Progenitor cell of endocrine pancreas (in vitro differentiated cells): Measurements from ENCODE around the gene ASS1. TPM values are rescaled to one million over a fixed set of nuclear protein-coding genes. Genes with fewer than 3 reads are reported as not detected.

ENCODE experiments used
- DNase-seq: peaks from one replicate; pipeline ENCODE4 v3.0.0; 2021; ENCODE audit warnings: low spot score; ENCODE audit not compliant: unreplicated experiment
- H3K27ac Mint-ChIP-seq: 2 replicates; pipeline ENCODE4 v1.8.0; 2021; ENCODE audit warnings: mild to moderate bottlenecking, moderate library complexity, mixed read lengths
- H3K27me3 Mint-ChIP-seq: 2 replicates; pipeline ENCODE4 v1.8.0; 2021; ENCODE audit warnings: mixed read lengths
- H3K36me3 Mint-ChIP-seq: 2 replicates; pipeline ENCODE4 v1.8.0; 2022; ENCODE audit warnings: mixed read lengths; ENCODE audit not compliant: insufficient read depth
- H3K4me1 Mint-ChIP-seq: 2 replicates; pipeline ENCODE4 v1.8.0; 2021; ENCODE audit warnings: low read depth, mixed read lengths
- H3K4me3 Mint-ChIP-seq: 2 replicates; pipeline ENCODE4 v1.8.0; 2021; ENCODE audit warnings: low read depth, mild to moderate bottlenecking, moderate library complexity, mixed read lengths
- H3K9me3 Mint-ChIP-seq: 2 replicates; pipeline ENCODE4 v1.8.0; 2021; ENCODE audit warnings: low read depth, mixed read lengths
- CTCF ChIP-seq: fragments of 200-600 bp; sonication (generic); IDR thresholded peaks from one replicate; pipeline ENCODE4 v1.5.0; 2021; ENCODE audit warnings: antibody characterized with exemption, mild to moderate bottlenecking; ENCODE audit not compliant: unreplicated experiment
- total RNA-seq: library from RNA; stranded (reverse); gene quantifications from 2 replicates; pipeline ENCODE4 v1.2.1, GENCODE V29; 2021

Gene ASS1
- total RNA-seq, 1 donor from 2014 or later, result 6.5 TPM

GRCh38 chr9:130508218-130508617 lies 63.5 kb downstream of the ASS1 start:
- H3K4me1 Mint-ChIP-seq, result no peaks in the 10 kb centered on the region
- H3K27me3 Mint-ChIP-seq, result peaks cover 3% of the 10 kb centered on the region
- DNase-seq, result no peak
- H3K4me3 Mint-ChIP-seq, result no peak overlapping the region
- no peak overlapping the region for H3K27ac Mint-ChIP-seq
- no peak for TF ChIP-seq CTCF
- no peaks in the 10 kb centered on the region for H3K9me3 Mint-ChIP-seq
- H3K36me3 Mint-ChIP-seq, result no peaks in the 10 kb centered on the region

- Mint-ChIP-seq H3K36me3 (no peaks in the 10 kb centered on the region), H3K27me3 (peaks cover 3% of the 10 kb centered on the region), H3K4me3 (no peak overlapping the region), H3K4me1 (no peaks in the 10 kb centered on the region), H3K27ac (no peak overlapping the region), H3K9me3 (no peaks in the 10 kb centered on the region)
- TF ChIP-seq CTCF, result no peak
- no peak for DNase-seq
These were observed 67.4 kb downstream of the ASS1 start for GRCh38 chr9:130512199-130512598.

GRCh38 chr9:130513078-130513477 lies 68.3 kb downstream of the ASS1 start:
- Mint-ChIP-seq H3K36me3 (no peaks in the 10 kb centered on the region), H3K9me3 (no peaks in the 10 kb centered on the region), H3K4me3 (no peak overlapping the region), H3K27ac (peak overlapping the region; percentile 35), H3K4me1 (no peaks in the 10 kb centered on the region), H3K27me3 (peaks cover 3% of the 10 kb centered on the region)
- TF ChIP-seq CTCF, result no peak
- DNase-seq, result no peak

GRCh38 chr9:130518233-130518632 lies 73.5 kb downstream of the ASS1 start:
- Mint-ChIP-seq H3K36me3 (no peaks in the 10 kb centered on the region), H3K9me3 (no peaks in the 10 kb centered on the region), H3K4me1 (no peaks in the 10 kb centered on the region), H3K4me3 (no peak overlapping the region), H3K27me3 (no peaks in the 10 kb centered on the region), H3K27ac (no peak overlapping the region)
- no peak for TF ChIP-seq CTCF
- no peak for DNase-seq

- no peak for TF ChIP-seq CTCF
- Mint-ChIP-seq H3K27ac (no peak overlapping the region), H3K27me3 (no peaks in the 10 kb centered on the region), H3K4me3 (no peak overlapping the region), H3K9me3 (no peaks in the 10 kb centered on the region), H3K4me1 (peaks cover 2% of the 10 kb centered on the region), H3K36me3 (no peaks in the 10 kb centered on the region)
- DNase-seq, result no peak
These were observed 74.4 kb downstream of the ASS1 start for GRCh38 chr9:130518943-130519799.
